Neural progenitor cell (in vitro differentiated cells): ENCODE measurements around the gene B3GAT3.

Source experiments
- CTCF ChIP-seq: fragments of 200-600 bp; sonication (generic); IDR thresholded peaks from 2 replicates; pipeline ENCODE4 v1.5.1; 2017; ENCODE audit warnings: antibody characterized with exemption, mild to moderate bottlenecking
- EZH2 ChIP-seq: fragments of 200-600 bp; sonication (generic); IDR thresholded peaks from 2 replicates; pipeline ENCODE4 v1.6.1; 2017; ENCODE audit warnings: antibody characterized with exemption, mild to moderate bottlenecking, moderate library complexity
- EZH2phosphoT487 ChIP-seq: fragments of 200-600 bp; sonication (generic); IDR thresholded peaks from 2 replicates; pipeline ENCODE4 v1.6.1; 2017; ENCODE audit warnings: antibody characterized with exemption

- TF ChIP-seq CTCF (no peak), EZH2 (peak; percentile 33), EZH2phosphoT487 (no peak)
Observed at GRCh38 chr11:62665075-62665598, 43.4 kb upstream of the B3GAT3 start, which contains the start of the genes C11orf98 and CSKMT.
